ENCODE results near the gene ECSIT. TPM values are rescaled to one million over a fixed set of nuclear protein-coding genes. Genes with fewer than 3 reads are reported as not detected.
A peak's percentile ranks its signal among the peaks of the same experiment; 100 is the strongest.

Gene ECSIT
- total RNA-seq, 4 donors from 2014 or later, result 82.9 to 199 (median 129) TPM

- Histone ChIP-seq H3K4me1 (peaks cover 8 to 12% of the 10 kb centered on the region in 2 donors), H3K27ac (no peak overlapping the region), H3K36me3 (peaks cover 0 to 26% of the 10 kb centered on the region in 2 donors), H3K27me3 (no peaks in the 10 kb centered on the region), H3K9me3 (no peaks in the 10 kb centered on the region), H3K4me3 (no peak overlapping the region)
- ATAC-seq (no peak), DNase-seq (no peak)
- in situ Hi-C loops (cut with MboI; ENCODE audit: low sequenced_read_pairs in 4 of 4) (no loop called here), intact Hi-C loops (cut with DNase I; ENCODE audit: low total_unique reads) (loop anchor here (10.0 kb wide), 1 partner anchor 133 kb away; the partner anchor contains the start of gene SWSAP1)
- TF ChIP-seq POLR2A (IDR thresholded peaks at IDR 0.05), result no peak
- TF ChIP-seq CTCF (IDR thresholded peaks at IDR 0.05 in 4 of 5, conservative IDR thresholded peaks at IDR 0.05 in 1 of 5), result no peak
These were observed 21.4 kb downstream of the ECSIT start for GRCh38 chr19:11507370-11508078.

- H3K27me3 ChIP-seq, result no peaks in the 10 kb centered on the region
- peaks cover 8 to 12% of the 10 kb centered on the region in 2 donors for H3K4me1 ChIP-seq
- DNase-seq, result no peak
- TF ChIP-seq CTCF (IDR thresholded peaks at IDR 0.05 in 4 of 5, conservative IDR thresholded peaks at IDR 0.05 in 1 of 5), result no peak
- H3K4me3 ChIP-seq, result no peak overlapping the region
- no peak for ATAC-seq
- no peaks in the 10 kb centered on the region for H3K9me3 ChIP-seq
- intact Hi-C loops (cut with DNase I; ENCODE audit: low total_unique reads) (loop anchor here (10.0 kb wide), 1 partner anchor 132 kb away; the partner anchor contains the start of gene SWSAP1), in situ Hi-C loops (cut with MboI; ENCODE audit: low sequenced_read_pairs in 4 of 4) (no loop called here)
- no peak overlapping the region for H3K27ac ChIP-seq
- H3K36me3 ChIP-seq, result peaks cover 0 to 23% of the 10 kb centered on the region in 2 donors
These were observed 22.0 kb downstream of the ECSIT start for GRCh38 chr19:11506967-11507366.

- Histone ChIP-seq H3K4me1 (peaks cover 8 to 12% of the 10 kb centered on the region in 2 donors), H3K36me3 (peaks cover 0 to 16% of the 10 kb centered on the region in 2 donors), H3K27me3 (no peaks in the 10 kb centered on the region), H3K27ac (peak overlapping the region; percentile 83 to 99 (median 97)), H3K9me3 (no peaks in the 10 kb centered on the region), H3K4me3 (peak overlapping the region; percentile 70 to 99 (median 88))
- in situ Hi-C loops (cut with MboI; ENCODE audit: low sequenced_read_pairs in 4 of 4) (no loop called here), intact Hi-C loops (cut with DNase I; ENCODE audit: low total_unique reads) (loop anchor here (10.0 kb wide), 1 partner anchor 131 kb away; the partner anchor contains the start of gene SWSAP1)
- TF ChIP-seq POLR2A (IDR thresholded peaks at IDR 0.05) (no peak), CTCF (IDR thresholded peaks at IDR 0.05 in 4 of 5, conservative IDR thresholded peaks at IDR 0.05 in 1 of 5) (no peak)
- ATAC-seq (peak; percentile 20 to 25), DNase-seq (no peak)
These were observed 22.8 kb downstream of the ECSIT start for GRCh38 chr19:11506101-11506555.

GRCh38 chr19:11505504-11506100 is 23.3 kb downstream of the ECSIT start, which contains the start of gene ZNF653:
ZNF653 (minus strand) TSS chr19:11505839; CDS start chr19:11505786, 53 bp downstream.
- in situ Hi-C loops (cut with MboI; ENCODE audit: low sequenced_read_pairs in 4 of 4), result no loop called here

More at GRCh38 chr19:11505504-11506100, 23.3 kb downstream of the ECSIT start, which contains the start of gene ZNF653:
- TF ChIP-seq CTCF (IDR thresholded peaks at IDR 0.05 in 4 of 5, conservative IDR thresholded peaks at IDR 0.05 in 1 of 5) (no peak), POLR2A (IDR thresholded peaks at IDR 0.05) (peak in 1 of 2 donors; percentile 47)
- peak; percentile 86 to 92 for DNase-seq
- intact Hi-C loops (cut with DNase I; ENCODE audit: low total_unique reads), result loop anchor here (1.0 to 10.0 kb wide), 3 partner anchors 24 to 131 kb away; partner anchors contain the start of genes ECSIT, ODAD3, PRKCSH and SWSAP1
- Histone ChIP-seq H3K27me3 (no peaks in the 10 kb centered on the region), H3K4me1 (peaks cover 8 to 12% of the 10 kb centered on the region in 2 donors), H3K27ac (peak within 1 kb of the TSS; percentile 83 to 99 (median 97)), H3K4me3 (peak within 1 kb of the TSS; percentile 70 to 99 (median 88)), H3K9me3 (no peaks in the 10 kb centered on the region), H3K36me3 (peaks cover 0 to 11% of the 10 kb centered on the region in 2 donors)
- ATAC-seq, result peak; percentile 84 to 88
